Measurements from ENCODE around the gene MACF1.
"Not testable (repeated sequence)": the region's sequence is repeated elsewhere in the genome, so short reads cannot be mapped to it uniquely, and the experiment has no call there.

The MACF1 gene

GRCh38 chr1:39426346-39426745, 221.9 kb downstream of the MACF1 start:
- no peak for DNase-seq

DNA sequence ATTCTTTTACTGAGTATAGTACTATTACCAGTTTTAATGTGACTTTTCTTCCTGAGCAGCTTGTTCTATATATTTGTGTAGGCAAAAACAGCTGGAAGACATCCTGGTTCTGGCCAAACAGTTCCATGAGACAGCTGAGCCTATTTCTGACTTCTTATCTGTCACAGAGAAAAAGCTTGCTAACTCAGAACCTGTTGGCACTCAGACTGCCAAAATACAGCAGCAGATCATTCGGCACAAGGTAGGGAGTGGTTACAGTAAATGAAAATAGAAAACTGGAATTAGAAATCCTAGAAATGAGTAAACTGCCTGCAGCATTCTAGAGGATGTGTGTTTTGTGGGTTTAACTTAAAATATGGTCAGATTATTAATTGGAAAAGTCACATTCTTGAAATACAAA, 222.9 kb downstream of the MACF1 start:
- DNase-seq: no peak

DNA sequence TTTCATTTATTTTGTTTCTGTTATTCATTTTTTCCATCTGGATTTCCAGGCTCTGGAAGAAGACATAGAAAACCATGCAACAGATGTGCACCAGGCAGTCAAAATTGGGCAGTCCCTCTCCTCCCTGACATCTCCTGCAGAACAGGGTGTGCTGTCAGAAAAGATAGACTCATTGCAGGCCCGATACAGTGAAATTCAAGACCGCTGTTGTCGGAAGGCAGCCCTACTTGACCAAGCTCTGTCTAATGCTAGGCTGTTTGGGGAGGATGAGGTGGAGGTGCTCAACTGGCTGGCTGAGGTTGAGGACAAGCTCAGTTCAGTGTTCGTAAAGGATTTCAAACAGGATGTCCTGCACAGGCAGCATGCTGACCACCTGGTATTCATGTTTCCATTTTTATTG, 223.4 kb downstream of the MACF1 start:
- DNase-seq: no peak

DNA sequence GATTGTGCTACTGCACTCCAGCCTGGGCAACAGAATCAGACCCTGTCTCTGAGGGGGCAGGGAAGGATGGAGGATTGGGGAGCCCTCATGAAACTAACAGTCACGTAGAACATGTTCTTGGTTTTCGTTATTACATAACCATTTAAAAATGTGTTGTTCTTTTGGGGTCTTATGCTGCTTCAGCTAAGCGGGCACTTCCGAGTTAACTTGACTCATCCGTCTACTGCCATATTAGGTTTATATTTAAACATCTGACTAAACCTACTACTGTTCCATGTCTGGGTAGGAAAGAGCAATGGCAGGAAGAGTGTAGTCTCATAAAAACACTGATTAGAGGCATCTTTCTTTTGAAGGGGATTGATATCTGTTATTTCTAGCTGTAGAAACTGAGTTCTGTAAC, 227.4 kb downstream of the MACF1 start:
- no peak for DNase-seq

DNA sequence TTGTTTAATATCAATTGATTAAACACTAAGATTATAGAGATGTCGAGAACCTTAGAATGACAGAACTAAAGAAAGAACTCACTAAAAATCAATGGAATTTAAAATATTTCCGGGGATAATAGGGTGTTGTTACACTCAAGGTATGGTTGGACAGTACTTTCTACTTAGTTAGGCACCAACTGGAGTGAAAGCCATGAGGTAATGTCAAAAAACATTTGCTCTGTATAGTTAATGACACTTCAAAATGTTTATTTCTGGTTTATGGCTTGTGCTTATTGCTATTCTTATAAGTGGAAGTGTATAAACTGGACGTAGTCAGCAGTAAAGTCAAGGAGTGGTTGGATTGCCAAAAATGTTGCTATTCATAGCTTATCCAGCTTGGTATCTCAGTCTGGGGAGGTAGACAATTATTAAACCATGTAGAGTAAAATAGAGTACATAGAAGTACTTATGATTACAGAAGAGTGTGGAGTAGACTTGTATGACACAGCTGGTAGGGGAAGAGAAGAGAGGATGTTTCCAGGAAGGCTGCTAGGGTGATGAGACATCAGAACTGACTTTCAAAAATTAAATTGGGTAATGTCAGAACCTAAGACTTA, 230.4 kb downstream of the MACF1 start:
- no peak for DNase-seq

DNA sequence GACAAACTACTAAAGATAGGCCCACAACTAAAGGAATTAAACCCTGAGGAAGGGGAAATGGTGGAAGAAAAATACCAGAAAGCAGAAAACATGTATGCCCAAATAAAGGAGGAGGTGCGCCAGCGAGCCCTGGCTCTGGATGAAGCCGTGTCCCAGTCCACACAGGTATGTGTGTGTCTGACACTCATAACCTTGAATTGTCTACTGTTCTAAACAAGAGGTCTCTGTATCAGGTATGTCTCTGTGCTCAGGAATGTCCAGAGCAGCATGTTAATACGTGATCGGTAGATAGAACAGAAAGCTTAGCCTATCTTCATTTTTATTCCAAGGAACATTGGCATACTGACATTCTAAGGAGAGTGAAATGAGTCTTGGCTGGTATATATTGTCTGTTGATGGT, 231.1 kb downstream of the MACF1 start:
- DNase-seq: no peak

- no peak for DNase-seq
These were observed 232.3 kb downstream of the MACF1 start for GRCh38 chr1:39436842-39437241.

DNA sequence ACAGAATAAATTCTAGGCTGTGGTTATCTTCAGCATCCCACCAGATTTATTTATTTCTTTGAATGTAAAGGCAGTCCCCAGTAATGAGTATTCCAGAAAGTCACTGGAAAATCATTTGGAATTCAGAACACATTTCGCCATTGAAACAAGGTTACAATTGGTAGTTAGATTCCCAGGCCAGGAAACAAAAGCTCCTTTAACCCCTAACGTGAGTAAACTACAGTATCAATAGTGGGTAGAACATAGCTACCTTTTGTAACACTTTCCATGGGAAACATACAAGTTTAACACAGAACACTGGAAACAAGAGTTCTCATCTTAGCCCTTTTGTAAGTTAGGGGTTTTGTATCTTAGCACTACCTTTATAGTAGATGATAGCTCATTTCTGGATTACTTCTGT, 233.5 kb downstream of the MACF1 start:
- no peak for DNase-seq

DNA sequence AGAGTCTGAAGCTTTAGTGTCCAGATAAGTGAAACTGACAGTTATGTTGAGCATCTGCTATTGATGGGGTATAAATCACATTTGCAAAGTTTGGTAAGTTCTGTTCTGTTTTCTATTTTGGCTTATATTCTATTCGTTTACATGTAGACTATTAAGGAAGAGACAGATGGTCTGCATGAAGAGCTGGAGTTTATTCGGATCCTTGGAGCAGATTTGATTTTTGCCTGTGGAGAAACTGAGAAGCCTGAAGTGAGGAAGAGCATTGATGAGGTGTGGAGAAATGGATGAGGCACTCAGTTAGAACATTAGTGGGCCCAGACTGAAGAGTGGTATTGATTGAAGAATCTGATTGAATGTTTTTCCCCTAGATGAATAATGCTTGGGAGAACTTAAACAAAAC, 236.4 kb downstream of the MACF1 start:
- no peak for DNase-seq

DNA sequence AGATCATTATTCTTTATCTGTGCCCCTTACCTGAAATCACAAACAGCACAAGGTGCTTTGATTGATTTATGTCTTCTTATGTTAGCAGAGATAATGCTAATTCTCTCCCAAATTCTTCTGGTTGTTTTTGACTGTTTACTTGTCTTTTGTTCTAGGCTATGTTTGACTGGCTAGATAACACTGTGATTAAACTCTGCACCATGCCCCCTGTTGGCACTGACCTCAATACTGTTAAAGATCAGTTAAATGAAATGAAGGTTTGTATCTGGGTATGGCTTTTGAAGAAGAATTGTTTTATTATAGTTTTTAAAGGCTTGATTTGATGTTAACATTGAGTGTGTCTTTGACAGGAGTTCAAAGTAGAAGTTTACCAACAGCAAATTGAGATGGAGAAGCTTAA, 237.3 kb downstream of the MACF1 start:
- DNase-seq: no peak

DNA sequence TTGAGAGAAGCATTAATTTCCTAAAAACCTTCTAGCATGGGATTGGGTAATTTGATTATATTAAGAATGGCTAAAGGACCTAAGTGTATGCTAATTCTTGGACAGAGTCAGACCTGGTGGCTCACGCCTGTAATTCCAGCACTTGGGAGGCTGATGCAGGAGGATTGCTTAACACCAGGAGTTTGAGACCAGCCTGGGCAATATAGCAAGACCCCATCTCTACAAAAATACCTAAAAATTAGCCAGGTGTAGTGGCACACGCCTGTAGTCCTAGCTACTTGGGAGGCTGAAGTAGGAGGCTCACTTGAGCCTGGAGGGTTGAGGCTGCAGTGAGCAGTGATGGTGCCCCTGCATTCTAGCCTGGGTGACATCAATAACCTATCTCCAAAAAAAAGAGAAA, 241.1 kb downstream of the MACF1 start:
- DNase-seq: no peak

GRCh38 chr1:39446986-39447567, 242.6 kb downstream of the MACF1 start:
- DNase-seq: no peak

DNA sequence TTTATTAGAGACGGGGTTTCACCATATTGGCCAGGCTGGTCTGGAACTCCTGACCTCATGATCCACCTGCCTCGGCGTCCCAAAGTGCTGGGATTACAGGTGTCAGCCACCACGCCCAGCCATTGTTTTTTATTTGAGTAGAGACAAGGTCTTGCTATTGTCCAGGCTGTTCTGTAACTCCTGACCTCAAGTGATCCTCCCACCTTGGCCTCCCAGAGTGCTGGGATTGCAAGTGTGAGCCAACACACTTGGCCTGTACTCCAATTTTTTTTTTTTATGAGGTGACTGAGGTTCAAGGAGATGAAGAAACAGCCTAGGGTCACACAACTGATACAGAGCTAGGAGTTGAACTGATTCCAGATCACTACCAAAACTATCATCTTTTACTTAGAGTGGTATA, 245.5 kb downstream of the MACF1 start:
- DNase-seq: not testable (repeated sequence)

GRCh38 chr1:39450956-39451606, 246.6 kb downstream of the MACF1 start:
- no peak for DNase-seq

DNA sequence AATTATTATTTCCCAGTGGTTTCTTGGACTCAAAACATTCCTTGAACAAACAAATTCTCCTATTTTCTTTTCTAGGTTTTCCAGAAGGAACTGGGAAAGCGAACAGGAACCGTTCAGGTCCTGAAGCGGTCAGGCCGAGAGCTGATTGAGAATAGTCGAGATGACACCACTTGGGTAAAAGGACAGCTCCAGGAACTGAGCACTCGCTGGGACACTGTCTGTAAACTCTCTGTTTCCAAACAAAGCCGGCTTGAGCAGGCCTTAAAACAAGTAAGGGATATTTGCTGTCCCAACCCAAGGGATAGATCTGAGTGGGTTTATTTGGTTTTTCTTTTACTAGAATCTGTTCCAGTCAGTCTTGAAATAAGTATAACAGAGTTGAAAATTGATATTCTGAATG, 247.6 kb downstream of the MACF1 start:
- DNase-seq: no peak

DNA sequence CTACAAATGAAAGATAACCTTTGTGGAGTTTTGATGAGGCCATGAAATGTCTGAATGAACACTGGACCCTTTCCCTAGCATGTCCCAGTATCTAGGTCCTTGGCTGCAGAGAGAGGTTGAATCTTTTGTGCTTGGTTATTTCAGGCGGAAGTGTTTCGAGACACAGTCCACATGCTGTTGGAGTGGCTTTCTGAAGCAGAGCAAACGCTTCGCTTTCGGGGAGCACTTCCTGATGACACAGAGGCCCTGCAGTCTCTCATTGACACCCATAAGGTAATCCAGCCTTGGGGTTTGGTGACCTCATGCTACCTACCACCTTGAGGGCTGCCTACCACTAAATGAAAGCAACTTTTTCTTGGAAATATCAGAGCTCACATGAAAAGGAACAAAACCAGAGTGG, 248.0 kb downstream of the MACF1 start:
- no peak for DNase-seq

DNA sequence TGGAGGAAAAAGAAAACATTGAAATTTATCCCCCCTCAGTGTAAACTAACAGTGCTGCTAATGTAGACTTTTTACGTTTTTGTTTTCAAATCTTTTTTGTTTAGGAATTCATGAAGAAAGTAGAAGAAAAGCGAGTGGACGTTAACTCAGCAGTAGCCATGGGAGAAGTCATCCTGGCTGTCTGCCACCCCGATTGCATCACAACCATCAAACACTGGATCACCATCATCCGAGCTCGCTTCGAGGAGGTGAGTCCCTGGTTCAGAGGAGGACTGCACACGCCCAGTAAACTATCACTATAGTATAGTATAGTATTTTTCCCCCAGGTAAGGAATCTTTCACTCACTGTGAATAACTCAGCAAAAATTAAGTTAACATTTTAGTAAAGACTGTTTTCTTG, 249.1 kb downstream of the MACF1 start:
- DNase-seq: no peak

DNA sequence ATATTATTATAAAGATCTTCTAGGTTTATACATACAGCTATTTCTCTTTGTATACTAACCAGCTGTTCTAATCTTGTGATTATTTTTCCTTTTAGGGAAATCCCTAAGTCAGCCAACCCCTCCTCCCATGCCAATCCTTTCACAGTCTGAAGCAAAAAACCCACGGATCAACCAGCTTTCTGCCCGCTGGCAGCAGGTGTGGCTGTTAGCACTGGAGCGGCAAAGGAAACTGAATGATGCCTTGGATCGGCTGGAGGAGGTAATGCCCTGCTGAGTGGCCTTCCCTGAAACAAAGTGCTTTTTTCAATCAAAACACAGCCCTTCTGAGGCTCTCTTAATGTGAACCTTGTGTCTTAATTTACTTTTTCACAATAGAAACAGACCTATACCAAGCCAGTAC, 254.5 kb downstream of the MACF1 start:
- no peak for DNase-seq

DNA sequence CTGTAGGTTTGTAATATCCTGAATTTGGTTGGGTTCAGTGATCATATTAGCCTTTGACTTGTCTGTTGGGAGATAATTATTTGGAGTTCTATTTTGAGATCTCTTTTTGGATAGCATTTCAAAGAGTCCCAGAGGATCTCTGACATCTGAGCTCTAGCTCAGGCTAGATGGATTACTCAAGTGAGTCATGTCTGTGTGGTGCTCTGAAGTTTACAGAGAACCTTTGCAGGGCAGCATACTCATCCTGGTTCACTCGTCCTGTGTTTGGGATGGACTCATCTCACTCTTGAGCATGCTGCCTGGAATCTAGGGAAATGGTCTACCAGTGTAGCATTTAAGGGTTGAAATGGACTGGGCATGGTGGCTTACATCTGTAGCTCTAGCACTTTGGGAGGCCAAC, 257.6 kb downstream of the MACF1 start:
- DNase-seq: no peak

GRCh38 chr1:39466413-39467107, 262.1 kb downstream of the MACF1 start:
- DNase-seq: no peak

DNA sequence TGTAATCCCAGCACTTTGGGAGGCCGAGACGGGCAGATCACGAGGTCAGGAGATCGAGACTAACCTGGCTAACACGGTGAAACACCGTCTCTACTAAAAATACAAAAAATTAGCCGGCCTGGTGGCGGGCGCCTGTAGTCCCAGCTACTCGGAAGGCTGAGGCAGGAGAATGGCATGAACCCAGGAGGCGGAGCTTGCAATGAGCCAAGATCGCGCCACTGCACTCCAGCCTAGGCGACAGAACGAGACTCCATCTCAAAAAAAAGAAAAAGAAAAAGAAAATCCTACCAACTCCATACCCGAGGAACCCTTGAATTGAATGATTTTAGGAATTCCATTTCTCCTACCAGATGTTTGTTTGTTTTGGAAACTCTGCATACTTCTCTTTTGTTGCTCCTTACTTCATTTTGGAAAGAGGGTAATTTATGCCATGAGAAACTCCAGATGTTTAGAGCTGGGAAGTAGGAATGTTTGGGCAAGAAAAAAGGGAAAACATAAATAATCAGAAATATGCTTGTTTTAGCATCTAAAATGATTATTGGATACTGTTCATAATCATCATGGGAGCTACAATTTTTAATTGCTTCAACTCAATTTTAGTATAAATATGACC, 262.7 kb downstream of the MACF1 start:
- DNase-seq: not testable (repeated sequence)

GRCh38 chr1:39469150-39469549, 264.7 kb downstream of the MACF1 start:
- no peak for DNase-seq

DNA sequence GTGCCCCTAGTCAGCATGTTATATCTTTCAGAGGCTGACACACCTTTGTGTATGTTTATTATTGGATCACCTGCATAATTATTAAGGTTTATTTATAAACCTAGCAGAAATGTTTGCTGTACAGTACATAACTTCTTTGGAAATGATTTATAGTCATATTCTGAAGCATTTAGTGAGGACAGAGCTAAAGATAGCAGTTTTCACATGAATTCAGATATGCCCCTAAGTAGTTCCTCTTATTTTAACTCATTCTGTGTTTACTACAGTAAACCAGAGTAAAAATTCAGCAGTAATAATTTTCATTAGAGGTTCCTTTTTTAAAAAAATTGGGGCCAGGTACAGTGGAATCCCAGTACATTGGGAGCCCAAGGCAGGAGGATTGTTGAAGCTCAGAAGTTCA, 265.5 kb downstream of the MACF1 start:
- no peak for DNase-seq

- DNase-seq: no peak
These were observed 268.3 kb downstream of the MACF1 start for GRCh38 chr1:39472826-39473225.

Measured in SW 1271 (cell line).